ENCODE measurements around the gene PITX1.

- no peak for TF ChIP-seq POLR2A (IDR thresholded peaks at IDR 0.05)
- TF ChIP-seq CTCF (IDR thresholded peaks at IDR 0.05) = no peak
Observed at GRCh38 chr5:135065306-135066265, 31.6 kb upstream of the PITX1 start.
